MM.1S (cell line): ENCODE measurements around the gene GDF2.

Source experiments
- DNase-seq: peaks from one replicate; pipeline ENCODE4 v3.0.0-alpha.2; 2015
- H2AFZ ChIP-seq: fragments of 300-600 bp; sonication (generic); 2 replicates; pipeline ENCODE4 v1.6.0; 2016; ENCODE audit warnings: antibody characterized with exemption, low read length
- H3F3A ChIP-seq: fragments of 300-600 bp; sonication (generic); 2 replicates; pipeline ENCODE4 v1.6.1; 2016; ENCODE audit warnings: mild to moderate bottlenecking, antibody characterized with exemption, low read length, moderate library complexity, mixed read lengths; ENCODE audit not compliant: insufficient read depth
- H3K27ac ChIP-seq: fragments of 300-600 bp; sonication (generic); 2 replicates; pipeline ENCODE4 v1.5.1; 2016; ENCODE audit warnings: mild to moderate bottlenecking, low read length
- H3K27me3 ChIP-seq: fragments of 300-600 bp; sonication (generic); replicated peaks from 2 replicates; pipeline ENCODE4 v1.6.0; 2016; ENCODE audit warnings: low read length; ENCODE audit not compliant: insufficient read depth
- H3K36me3 ChIP-seq: fragments of 300-600 bp; sonication (generic); replicated peaks from 2 replicates; pipeline ENCODE4 v1.6.1; 2016; ENCODE audit warnings: mild to moderate bottlenecking, low read length, mixed read lengths; ENCODE audit not compliant: insufficient read depth
- H3K4me1 ChIP-seq: fragments of 300-600 bp; sonication (generic); 2 replicates; pipeline ENCODE4 v1.6.1; 2016; ENCODE audit warnings: low read length, mixed read lengths
- H3K4me2 ChIP-seq: fragments of 300-600 bp; sonication (generic); 2 replicates; pipeline ENCODE4 v1.6.0; 2016; ENCODE audit warnings: low read depth, low read length
- H3K4me3 ChIP-seq: fragments of 300-600 bp; sonication (generic); 2 replicates; pipeline ENCODE4 v1.5.1; 2016; ENCODE audit warnings: low read length, mixed read lengths
- H3K79me2 ChIP-seq: fragments of 300-600 bp; sonication (generic); 2 replicates; pipeline ENCODE4 v1.6.1; 2016; ENCODE audit warnings: mixed run types, low read length, mixed read lengths
- H3K9ac ChIP-seq: fragments of 300-600 bp; sonication (generic); 2 replicates; pipeline ENCODE4 v1.6.1; 2016; ENCODE audit warnings: low read length, mixed read lengths
- H3K9me2 ChIP-seq: fragments of 300-600 bp; sonication (generic); replicated peaks from 2 replicates; pipeline ENCODE4 v1.6.1; 2016; ENCODE audit warnings: mild to moderate bottlenecking, low read length, mixed read lengths; ENCODE audit not compliant: insufficient read depth
- H3K9me3 ChIP-seq: fragments of 300-600 bp; sonication (generic); replicated peaks from 2 replicates; pipeline ENCODE4 v1.6.1; 2016; ENCODE audit warnings: mild to moderate bottlenecking, low read length, mixed read lengths; ENCODE audit not compliant: insufficient read depth
- H4K20me1 ChIP-seq: fragments of 300-600 bp; sonication (generic); 2 replicates; pipeline ENCODE4 v1.6.1; 2016; ENCODE audit warnings: mild to moderate bottlenecking, low read length, moderate library complexity, mixed read lengths; ENCODE audit not compliant: insufficient read depth
- EZH2 ChIP-seq: fragments of 300-600 bp; sonication (generic); optimal IDR thresholded peaks from 2 replicates; pipeline ENCODE3; 2017; ENCODE audit warnings: low read depth, mild to moderate bottlenecking, antibody characterized with exemption, low read length, mixed read lengths
- EZH2phosphoT487 ChIP-seq: fragments of 300-600 bp; sonication (generic); IDR thresholded peaks from 2 replicates; pipeline ENCODE4 v1.6.1; 2018; ENCODE audit warnings: antibody characterized with exemption, low read length
- TF ChIP-seq, protein P1 (sequence below): fragments of 300-600 bp; sonication (generic); IDR thresholded peaks from 2 replicates; pipeline ENCODE4 v1.5.1; 2016; ENCODE audit warnings: antibody characterized with exemption, low read length, mixed read lengths

GDF2 gene

DNA sequence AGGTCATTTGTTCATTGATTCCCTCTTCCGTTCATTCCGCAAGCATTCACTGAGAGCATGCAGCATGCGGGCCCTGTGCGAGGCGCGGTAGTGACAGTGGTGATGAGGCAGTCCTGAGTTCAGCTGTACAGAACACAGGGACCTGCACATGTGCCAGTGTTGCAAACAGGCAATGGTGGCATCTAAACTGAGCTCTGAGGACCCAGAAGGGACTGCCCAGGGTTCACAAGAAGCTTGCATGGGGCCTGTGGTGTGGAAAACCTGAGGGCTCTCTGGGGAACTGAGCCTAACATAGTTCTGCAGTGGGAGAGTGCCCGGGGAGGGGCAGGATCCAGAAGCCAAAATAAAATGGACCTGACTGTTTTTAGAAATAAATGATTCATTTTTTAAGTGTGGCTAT lies 48.6 kb downstream of the GDF2 start:
- Histone ChIP-seq H3K4me3 (no peak overlapping the region), H3K9me3 (no peaks in the 10 kb centered on the region), H2AFZ (no peak overlapping the region), H3K9me2 (no peaks in the 10 kb centered on the region), H3K27me3 (peaks cover 79% of the 10 kb centered on the region), H3K9ac (no peak overlapping the region), H3K27ac (no peak overlapping the region), H3K4me2 (no peak overlapping the region), H3F3A (no peaks in the 10 kb centered on the region), H3K79me2 (no peaks in the 10 kb centered on the region), H3K36me3 (no peaks in the 10 kb centered on the region), H3K4me1 (no peaks in the 10 kb centered on the region), H4K20me1 (no peaks in the 10 kb centered on the region; the same call in 1 of the 2 replicates)
- DNase-seq = no peak
- no peak for TF ChIP-seq EZH2
- TF ChIP-seq, protein P1, sequence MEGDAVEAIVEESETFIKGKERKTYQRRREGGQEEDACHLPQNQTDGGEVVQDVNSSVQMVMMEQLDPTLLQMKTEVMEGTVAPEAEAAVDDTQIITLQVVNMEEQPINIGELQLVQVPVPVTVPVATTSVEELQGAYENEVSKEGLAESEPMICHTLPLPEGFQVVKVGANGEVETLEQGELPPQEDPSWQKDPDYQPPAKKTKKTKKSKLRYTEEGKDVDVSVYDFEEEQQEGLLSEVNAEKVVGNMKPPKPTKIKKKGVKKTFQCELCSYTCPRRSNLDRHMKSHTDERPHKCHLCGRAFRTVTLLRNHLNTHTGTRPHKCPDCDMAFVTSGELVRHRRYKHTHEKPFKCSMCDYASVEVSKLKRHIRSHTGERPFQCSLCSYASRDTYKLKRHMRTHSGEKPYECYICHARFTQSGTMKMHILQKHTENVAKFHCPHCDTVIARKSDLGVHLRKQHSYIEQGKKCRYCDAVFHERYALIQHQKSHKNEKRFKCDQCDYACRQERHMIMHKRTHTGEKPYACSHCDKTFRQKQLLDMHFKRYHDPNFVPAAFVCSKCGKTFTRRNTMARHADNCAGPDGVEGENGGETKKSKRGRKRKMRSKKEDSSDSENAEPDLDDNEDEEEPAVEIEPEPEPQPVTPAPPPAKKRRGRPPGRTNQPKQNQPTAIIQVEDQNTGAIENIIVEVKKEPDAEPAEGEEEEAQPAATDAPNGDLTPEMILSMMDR = no peak

- no peak for TF ChIP-seq EZH2
- TF ChIP-seq EZH2phosphoT487 = no peak
- TF ChIP-seq, protein P1 = no peak
- H3K9me3 ChIP-seq = no peaks in the 10 kb centered on the region
- peaks cover 79% of the 10 kb centered on the region for H3K27me3 ChIP-seq
- H3K4me1 ChIP-seq = no peaks in the 10 kb centered on the region
- H3K79me2 ChIP-seq = no peaks in the 10 kb centered on the region
- no peaks in the 10 kb centered on the region for H3K9me2 ChIP-seq
- H4K20me1 ChIP-seq = no peaks in the 10 kb centered on the region
- H3K9ac ChIP-seq = no peak overlapping the region
- DNase-seq = no peak
- no peaks in the 10 kb centered on the region for H3F3A ChIP-seq
- H3K4me2 ChIP-seq = no peak overlapping the region
- H3K36me3 ChIP-seq = no peaks in the 10 kb centered on the region
- no peak overlapping the region for H3K27ac ChIP-seq
- H2AFZ ChIP-seq = no peak overlapping the region
- no peak overlapping the region for H3K4me3 ChIP-seq
Measured at GRCh38 chr10:47371629-47372485, 49.6 kb downstream of the GDF2 start.

GRCh38 chr10:47372726-47373125 lies 50.5 kb downstream of the GDF2 start:
- Histone ChIP-seq H3K27me3 (peaks cover 79% of the 10 kb centered on the region), H3K27ac (no peak overlapping the region), H3K9me3 (no peaks in the 10 kb centered on the region), H3K4me1 (no peaks in the 10 kb centered on the region), H3K9me2 (no peaks in the 10 kb centered on the region), H3K9ac (no peak overlapping the region), H2AFZ (no peak overlapping the region), H3K4me3 (no peak overlapping the region), H3F3A (no peaks in the 10 kb centered on the region), H3K36me3 (no peaks in the 10 kb centered on the region), H3K4me2 (no peak overlapping the region), H4K20me1 (no peaks in the 10 kb centered on the region), H3K79me2 (no peaks in the 10 kb centered on the region)
- TF ChIP-seq, protein P1 = no peak
- TF ChIP-seq EZH2 (no peak), EZH2phosphoT487 (no peak)
- no peak for DNase-seq
